OCI-LY7 (cell line): ENCODE measurements around the gene PRIMA1.

Experiments
- EZH2phosphoT487 ChIP-seq: fragments of 200-600 bp; sonication (generic); IDR thresholded peaks from 2 replicates; pipeline ENCODE4 v1.6.1; 2018; ENCODE audit warnings: low read depth, borderline replicate concordance, mild to moderate bottlenecking, mixed run types, antibody characterized with exemption, low read length, moderate library complexity, mixed read lengths
- TF ChIP-seq, protein P1 (sequence below): fragments of 200-600 bp; sonication (generic); conservative IDR thresholded peaks from 2 replicates; pipeline ENCODE4 v1.5.1; 2014; ENCODE audit warnings: mild to moderate bottlenecking, antibody characterized with exemption, low read length, moderate library complexity, mixed read lengths

- TF ChIP-seq, protein P1, sequence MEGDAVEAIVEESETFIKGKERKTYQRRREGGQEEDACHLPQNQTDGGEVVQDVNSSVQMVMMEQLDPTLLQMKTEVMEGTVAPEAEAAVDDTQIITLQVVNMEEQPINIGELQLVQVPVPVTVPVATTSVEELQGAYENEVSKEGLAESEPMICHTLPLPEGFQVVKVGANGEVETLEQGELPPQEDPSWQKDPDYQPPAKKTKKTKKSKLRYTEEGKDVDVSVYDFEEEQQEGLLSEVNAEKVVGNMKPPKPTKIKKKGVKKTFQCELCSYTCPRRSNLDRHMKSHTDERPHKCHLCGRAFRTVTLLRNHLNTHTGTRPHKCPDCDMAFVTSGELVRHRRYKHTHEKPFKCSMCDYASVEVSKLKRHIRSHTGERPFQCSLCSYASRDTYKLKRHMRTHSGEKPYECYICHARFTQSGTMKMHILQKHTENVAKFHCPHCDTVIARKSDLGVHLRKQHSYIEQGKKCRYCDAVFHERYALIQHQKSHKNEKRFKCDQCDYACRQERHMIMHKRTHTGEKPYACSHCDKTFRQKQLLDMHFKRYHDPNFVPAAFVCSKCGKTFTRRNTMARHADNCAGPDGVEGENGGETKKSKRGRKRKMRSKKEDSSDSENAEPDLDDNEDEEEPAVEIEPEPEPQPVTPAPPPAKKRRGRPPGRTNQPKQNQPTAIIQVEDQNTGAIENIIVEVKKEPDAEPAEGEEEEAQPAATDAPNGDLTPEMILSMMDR, result no peak
- no peak for TF ChIP-seq EZH2phosphoT487
These were observed 68.0 kb downstream of the PRIMA1 start for GRCh38 chr14:93720076-93720815.
